Lower leg skin (tissue), 4 donors: Measurements from ENCODE around the gene TPRA1. TPM values are rescaled to one million over a fixed set of nuclear protein-coding genes. Genes with fewer than 3 reads are reported as not detected.

ENCODE experiments used
- DNase-seq, 2 donors: peaks; one replicate each; pipeline ENCODE4 v3.0.0-alpha.2; 2019; ENCODE audit warnings: low spot score in 2 of 2
- H3K4me3 ChIP-seq: fragments of 200-600 bp; sonication (generic); 2 replicates; pipeline ENCODE4 v1.5.1; 2017; ENCODE audit warnings: mild to moderate bottlenecking, low read depth; ENCODE audit not compliant: poor library complexity, severe bottlenecking
- CTCF ChIP-seq, 3 donors: fragments of 450-650 bp; IDR thresholded peaks; one replicate each; pipeline ENCODE4 v1.5.1; 2016; ENCODE audit warnings: antibody characterized with exemption in 3 of 3, mild to moderate bottlenecking in 3 of 3, moderate library complexity in 2 of 3
- POLR2A ChIP-seq, 2 donors: fragments of 450-650 bp; IDR thresholded peaks; one replicate each; pipeline ENCODE4 v1.6.1; 2016 to 2017; ENCODE audit warnings: antibody characterized with exemption in 2 of 2, mild to moderate bottlenecking in 1 of 2, moderate library complexity in 1 of 2
- WGBS, 2 donors: methylation state at CpG; one replicate each; pipeline ENCODE4 v1.1.5; 2018; 5-methylcytosine and 5-hydroxymethylcytosine counted together
- intact Hi-C: fragments of 100-400 bp; cut with DNase I; formaldehyde crosslinking; loops from one replicate; pipeline ENCODE4 v1.15.0; 2023; ENCODE audit warnings: low total_unique reads
- total RNA-seq, 4 donors: library from RNA; depleted of rRNA; stranded (reverse); fragments of >200 nt; gene quantifications; one replicate each; pipeline ENCODE4 v1.1.0, GENCODE V29; 2016

The TPRA1 gene
- total RNA-seq, 4 donors from 2014 or later, result 57.3 to 87.5 (median 82.4) TPM

- no peak for DNase-seq
- no peak overlapping the region for H3K4me3 ChIP-seq
- intact Hi-C loops, result loop anchor here (5.0 to 10.0 kb wide), 4 partner anchors 557 to 1017 kb away; partner anchors contain the start of genes CHST13 and PLXNA1
- TF ChIP-seq CTCF (IDR thresholded peaks at IDR 0.05), result no peak
- 70 to 84% methylated on average over 5 of the region's 5 CpGs for WGBS, 2 donors
Observed at GRCh38 chr3:127541320-127541719, 49.2 kb downstream of the TPRA1 start.

GRCh38 chr3:127539366-127540060, 51.0 kb downstream of the TPRA1 start:
- DNase-seq, result peak in 1 of 2 donors; percentile 43
- no peak overlapping the region for H3K4me3 ChIP-seq
- intact Hi-C loops, result loop anchor here (5.0 to 10.0 kb wide), 4 partner anchors 555 to 1015 kb away; partner anchors contain the start of genes CHST13 and PLXNA1
- TF ChIP-seq POLR2A (IDR thresholded peaks at IDR 0.05), result no peak
- TF ChIP-seq CTCF (IDR thresholded peaks at IDR 0.05), result no peak
- 78% methylated on average over 17 of the region's 17 CpGs for WGBS, 2 donors

GRCh38 chr3:127538569-127538968, 52.0 kb downstream of the TPRA1 start:
- DNase-seq, result peak in 1 of 2 donors; percentile 63
- TF ChIP-seq CTCF (IDR thresholded peaks at IDR 0.05) (no peak), POLR2A (IDR thresholded peaks at IDR 0.05) (no peak)
- intact Hi-C loops, result no loop called here
- H3K4me3 ChIP-seq, result no peak overlapping the region
- WGBS, 2 donors, result 78% methylated on average over 5 of the region's 5 CpGs

GRCh38 chr3:127536830-127537812, 53.4 kb downstream of the TPRA1 start:
- intact Hi-C loops, result no loop called here
- peak in 1 of 2 donors; percentile 82 for DNase-seq
- TF ChIP-seq CTCF (IDR thresholded peaks at IDR 0.05) (no peak), POLR2A (IDR thresholded peaks at IDR 0.05) (no peak)
- WGBS, 2 donors, result 79 to 88% methylated on average over 20 to 22 of the region's 22 CpGs
- H3K4me3 ChIP-seq, result no peak overlapping the region

GRCh38 chr3:127535901-127536829, 54.4 kb downstream of the TPRA1 start:
- TF ChIP-seq CTCF (IDR thresholded peaks at IDR 0.05) (no peak), POLR2A (IDR thresholded peaks at IDR 0.05) (no peak)
- H3K4me3 ChIP-seq, result no peak overlapping the region
- intact Hi-C loops, result no loop called here
- 72 to 80% methylated on average over 17 of the region's 18 CpGs for whole genome bisulfite sequencing, 2 donors
- DNase-seq, result peak in 1 of 2 donors; percentile 78
